ENCODE data around the gene PDSS1. TPM values are rescaled to one million over a fixed set of nuclear protein-coding genes. Genes with fewer than 3 reads are reported as not detected.

PDSS1 gene
- total RNA-seq, 1 donor from 2014 or later = 8.8 TPM

GRCh38 chr10:26714415-26715136 is 17.1 kb downstream of the PDSS1 start:
- H3K4me3 ChIP-seq (ENCODE audit: low read depth, low read length) = no peak overlapping the region
- no peak for DNase-seq (ENCODE audit: low read depth)
- no peak for TF ChIP-seq CTCF (conservative IDR thresholded peaks at IDR 0.05; ENCODE audit: low read depth, low read length)

GRCh38 chr10:26715137-26715487 is 17.6 kb downstream of the PDSS1 start:
- DNase-seq (ENCODE audit: low read depth) = no peak
- TF ChIP-seq CTCF (conservative IDR thresholded peaks at IDR 0.05; ENCODE audit: low read depth, low read length) = no peak
- H3K4me3 ChIP-seq (ENCODE audit: low read depth, low read length) = no peak overlapping the region

GRCh38 chr10:26717476-26717875 is 20.0 kb downstream of the PDSS1 start:
- no peak overlapping the region for H3K4me3 ChIP-seq (ENCODE audit: low read depth, low read length)
- no peak for DNase-seq (ENCODE audit: low read depth)
- no peak for TF ChIP-seq CTCF (conservative IDR thresholded peaks at IDR 0.05; ENCODE audit: low read depth, low read length)

- no peak for DNase-seq (ENCODE audit: low read depth)
- H3K4me3 ChIP-seq (ENCODE audit: low read depth, low read length) = no peak overlapping the region
- no peak for TF ChIP-seq CTCF (conservative IDR thresholded peaks at IDR 0.05; ENCODE audit: low read depth, low read length)
Measured at GRCh38 chr10:26721561-26721960, 24.1 kb downstream of the PDSS1 start.

GRCh38 chr10:26723016-26723415 is 25.5 kb downstream of the PDSS1 start:
- TF ChIP-seq CTCF (conservative IDR thresholded peaks at IDR 0.05; ENCODE audit: low read depth, low read length) = no peak
- no peak for DNase-seq (ENCODE audit: low read depth)
- no peak overlapping the region for H3K4me3 ChIP-seq (ENCODE audit: low read depth, low read length)

GRCh38 chr10:26725837-26726727 is 28.6 kb downstream of the PDSS1 start:
- TF ChIP-seq CTCF (conservative IDR thresholded peaks at IDR 0.05; ENCODE audit: low read depth, low read length) = peak; percentile 89
- no peak for DNase-seq (ENCODE audit: low read depth)
- no peak overlapping the region for H3K4me3 ChIP-seq (ENCODE audit: low read depth, low read length)
